Esophagus squamous epithelium (tissue), 5 donors: Measurements from ENCODE around the gene USP28. TPM values are rescaled to one million over a fixed set of nuclear protein-coding genes. Genes with fewer than 3 reads are reported as not detected.

ENCODE experiments used
- DNase-seq: peaks from one replicate; lab custom pipeline; 2025; lab: John Stamatoyannopoulos, UW
- H3K27ac ChIP-seq, 4 donors: fragments of 200-600 bp; sonication (generic); one replicate each; pipeline ENCODE4 v1.5.1; 2016 to 2019; ENCODE audit warnings: mild to moderate bottlenecking in 1 of 4
- H3K27me3 ChIP-seq, 4 donors: fragments of 200-600 bp; sonication (generic); 1 replicate in 3 of 4; 2 replicates in 1 of 4; pipeline versions ENCODE4 v1.5.1 to v1.6.0; 2017 to 2021; ENCODE audit warnings: antibody characterized with exemption in 1 of 4
- H3K36me3 ChIP-seq, 3 donors: fragments of 200-600 bp; sonication (generic); one replicate each; pipeline ENCODE4 v1.5.1; 2016 to 2019
- H3K4me1 ChIP-seq, 3 donors: fragments of 200-600 bp; sonication (generic); one replicate each; pipeline ENCODE4 v1.5.1; 2017 to 2019
- H3K4me3 ChIP-seq, 4 donors: fragments of 200-600 bp; sonication (generic); 1 replicate in 3 of 4; 2 replicates in 1 of 4; pipeline ENCODE4 v1.5.1; 2016 to 2019; ENCODE audit warnings: mild to moderate bottlenecking in 2 of 4, moderate library complexity in 1 of 4
- H3K9me3 ChIP-seq, 3 donors: fragments of 200-600 bp; sonication (generic); one replicate each; pipeline ENCODE4 v1.5.1; 2016 to 2019
- CTCF ChIP-seq, 6 experiments: fragments of 450-650 bp in 4 of 6; fragments of 200-600 bp in 2 of 6; sonication (generic) in 2 of 6; IDR thresholded peaks; one replicate each; pipeline ENCODE4 v1.5.1; 2016 to 2019; ENCODE audit warnings: antibody characterized with exemption in 6 of 6, mild to moderate bottlenecking in 4 of 6, moderate library complexity in 4 of 6
- POLR2A ChIP-seq, 4 donors: fragments of 450-650 bp; IDR thresholded peaks; one replicate each; pipeline ENCODE4 v1.6.1; 2017; ENCODE audit warnings: antibody characterized with exemption in 4 of 4, mild to moderate bottlenecking in 4 of 4, moderate library complexity in 3 of 4
- WGBS, 2 donors: methylation state at CpG; one replicate each; pipeline ENCODE4 v1.1.5; 2018; 5-methylcytosine and 5-hydroxymethylcytosine counted together
- intact Hi-C: fragments of 100-400 bp; cut with DNase I; formaldehyde crosslinking; loops from one replicate; pipeline ENCODE4 v1.15.0; 2022
- total RNA-seq, 4 donors: library from RNA; depleted of rRNA; stranded (reverse); fragments of >200 nt; gene quantifications; one replicate each; pipeline ENCODE4 v1.1.0, GENCODE V29; 2016
- donor health status: DM: yes; HTN: yes; CAD: no.

The USP28 gene
- total RNA-seq, 4 donors from 2014 or later = 11.4 to 38.6 (median 16.0) TPM

- Histone ChIP-seq H3K4me3 (peak overlapping the region in 1 of 4 donors; percentile 82), H3K9me3 (no peaks in the 10 kb centered on the region), H3K4me1 (peaks cover 4 to 42% (median 18%) of the 10 kb centered on the region in 3 donors), H3K36me3 (no peaks in the 10 kb centered on the region), H3K27ac (no peak overlapping the region), H3K27me3 (no peaks in the 10 kb centered on the region)
- TF ChIP-seq CTCF (IDR thresholded peaks at IDR 0.05) = no peak
- TF ChIP-seq POLR2A (IDR thresholded peaks at IDR 0.05) = no peak
- intact Hi-C loops = no loop called here
- no peak for DNase-seq
- WGBS, 2 donors = 44 to 48% methylated on average over 5 of the region's 5 CpGs
Measured at GRCh38 chr11:113873236-113873626, 2.1 kb downstream of the USP28 start.

- no peaks in the 10 kb centered on the region for H3K9me3 ChIP-seq
- no peak overlapping the region for H3K4me3 ChIP-seq
- TF ChIP-seq CTCF (IDR thresholded peaks at IDR 0.05) (no peak), POLR2A (IDR thresholded peaks at IDR 0.05) (no peak)
- no peak for DNase-seq
- intact Hi-C loops = no loop called here
- no peaks in the 10 kb centered on the region for H3K27me3 ChIP-seq
- H3K4me1 ChIP-seq = peaks cover 1 to 41% (median 17%) of the 10 kb centered on the region in 3 donors
- no peak overlapping the region for H3K27ac ChIP-seq
- H3K36me3 ChIP-seq = peaks cover 0 to 5% (median 0%) of the 10 kb centered on the region in 3 donors
- 80 to 84% methylated on average over 3 of the region's 3 CpGs for WGBS, 2 donors
Measured at GRCh38 chr11:113871336-113871735, 4.0 kb downstream of the USP28 start.

GRCh38 chr11:113867843-113868503 is 7.4 kb downstream of the USP28 start:
- H3K4me3 ChIP-seq = no peak overlapping the region
- intact Hi-C loops = no loop called here
- DNase-seq = no peak
- no peak overlapping the region for H3K27ac ChIP-seq
- no peaks in the 10 kb centered on the region for H3K27me3 ChIP-seq
- TF ChIP-seq POLR2A (IDR thresholded peaks at IDR 0.05) (no peak), CTCF (IDR thresholded peaks at IDR 0.05) (no peak)
- H3K4me1 ChIP-seq = peaks cover 0 to 19% (median 3%) of the 10 kb centered on the region in 3 donors
- no peaks in the 10 kb centered on the region for H3K9me3 ChIP-seq
- peaks cover 0 to 11% (median 0%) of the 10 kb centered on the region in 3 donors for H3K36me3 ChIP-seq
- WGBS, 2 donors = 81 to 85% methylated on average over 3 of the region's 3 CpGs

GRCh38 chr11:113865873-113866272 is 9.5 kb downstream of the USP28 start:
- no peak overlapping the region for H3K4me3 ChIP-seq
- 94 to 97% methylated on average over 8 of the region's 8 CpGs for WGBS, 2 donors
- DNase-seq = no peak
- H3K27me3 ChIP-seq = no peaks in the 10 kb centered on the region
- intact Hi-C loops = no loop called here
- no peaks in the 10 kb centered on the region for H3K9me3 ChIP-seq
- peaks cover 0 to 11% (median 0%) of the 10 kb centered on the region in 3 donors for H3K36me3 ChIP-seq
- peaks cover 0 to 1% (median 0%) of the 10 kb centered on the region in 3 donors for H3K4me1 ChIP-seq
- TF ChIP-seq CTCF (IDR thresholded peaks at IDR 0.05) (no peak), POLR2A (IDR thresholded peaks at IDR 0.05) (no peak)
- H3K27ac ChIP-seq = no peak overlapping the region

- no peaks in the 10 kb centered on the region for H3K27me3 ChIP-seq
- TF ChIP-seq POLR2A (IDR thresholded peaks at IDR 0.05) = no peak
- TF ChIP-seq CTCF (IDR thresholded peaks at IDR 0.05) = no peak
- H3K4me3 ChIP-seq = no peak overlapping the region
- 96 to 98% methylated on average over 3 of the region's 3 CpGs for WGBS, 2 donors
- DNase-seq = no peak
- H3K27ac ChIP-seq = no peak overlapping the region
- H3K9me3 ChIP-seq = no peaks in the 10 kb centered on the region
- H3K36me3 ChIP-seq = peaks cover 0 to 11% (median 0%) of the 10 kb centered on the region in 3 donors
- peaks cover 0 to 7% (median 0%) of the 10 kb centered on the region in 3 donors for H3K4me1 ChIP-seq
- intact Hi-C loops = no loop called here
Measured at GRCh38 chr11:113864410-113864809, 11.0 kb downstream of the USP28 start.
